ENCODE data around the gene USP13. TPM values are rescaled to one million over a fixed set of nuclear protein-coding genes. Genes with fewer than 3 reads are reported as not detected.

USP13 gene
- total and polyA plus RNA-seq, 3 donors from 2014 or later = 17.6 to 50.3 (median 42.0) TPM

DNA sequence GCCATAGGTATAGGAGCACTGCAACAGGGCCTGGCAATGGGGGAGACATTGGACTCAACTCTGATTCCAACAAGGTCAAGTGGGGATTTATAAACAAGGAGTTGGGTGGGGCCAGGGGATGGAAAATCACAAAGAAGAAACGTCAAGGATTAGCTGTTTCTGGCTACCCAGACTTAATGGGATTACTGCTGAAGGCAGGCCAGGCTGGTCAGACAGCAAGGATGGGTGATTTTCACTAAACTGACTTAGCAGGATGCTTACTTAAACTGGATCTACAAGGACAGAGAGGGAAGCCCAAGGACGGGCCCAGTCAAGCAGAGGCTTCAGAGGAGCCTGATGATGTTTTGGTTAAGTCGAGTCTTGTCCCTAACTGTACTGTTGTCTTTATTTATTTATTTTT lies 76.2 kb downstream of the USP13 start:
- no peak for DNase-seq
- no peak overlapping the region for H3K4me3 ChIP-seq
- H3K27ac ChIP-seq = no peak overlapping the region
- no peaks in the 10 kb centered on the region for H3K27me3 ChIP-seq
- H3K9me3 ChIP-seq = no peaks in the 10 kb centered on the region
- TF ChIP-seq, protein P1, sequence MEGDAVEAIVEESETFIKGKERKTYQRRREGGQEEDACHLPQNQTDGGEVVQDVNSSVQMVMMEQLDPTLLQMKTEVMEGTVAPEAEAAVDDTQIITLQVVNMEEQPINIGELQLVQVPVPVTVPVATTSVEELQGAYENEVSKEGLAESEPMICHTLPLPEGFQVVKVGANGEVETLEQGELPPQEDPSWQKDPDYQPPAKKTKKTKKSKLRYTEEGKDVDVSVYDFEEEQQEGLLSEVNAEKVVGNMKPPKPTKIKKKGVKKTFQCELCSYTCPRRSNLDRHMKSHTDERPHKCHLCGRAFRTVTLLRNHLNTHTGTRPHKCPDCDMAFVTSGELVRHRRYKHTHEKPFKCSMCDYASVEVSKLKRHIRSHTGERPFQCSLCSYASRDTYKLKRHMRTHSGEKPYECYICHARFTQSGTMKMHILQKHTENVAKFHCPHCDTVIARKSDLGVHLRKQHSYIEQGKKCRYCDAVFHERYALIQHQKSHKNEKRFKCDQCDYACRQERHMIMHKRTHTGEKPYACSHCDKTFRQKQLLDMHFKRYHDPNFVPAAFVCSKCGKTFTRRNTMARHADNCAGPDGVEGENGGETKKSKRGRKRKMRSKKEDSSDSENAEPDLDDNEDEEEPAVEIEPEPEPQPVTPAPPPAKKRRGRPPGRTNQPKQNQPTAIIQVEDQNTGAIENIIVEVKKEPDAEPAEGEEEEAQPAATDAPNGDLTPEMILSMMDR (IDR thresholded peaks at IDR 0.05) = no peak
- no peak for TF ChIP-seq POLR2A (IDR thresholded peaks at IDR 0.05)
- H3K4me1 ChIP-seq = peaks cover 5% of the 10 kb centered on the region
- intact Hi-C loops (cut with DNase I; ENCODE audit: low total_unique reads) = no loop called here
- WGBS, 2 donors = 64 to 69% methylated on average over 3 of the region's 3 CpGs
- no peaks in the 10 kb centered on the region for H3K36me3 ChIP-seq (ENCODE audit: low read depth, missing control alignments)

- Histone ChIP-seq H3K27me3 (no peaks in the 10 kb centered on the region), H3K27ac (no peak overlapping the region), H3K36me3 (ENCODE audit: low read depth, missing control alignments) (no peaks in the 10 kb centered on the region), H3K4me3 (no peak overlapping the region), H3K4me1 (peaks cover 5% of the 10 kb centered on the region), H3K9me3 (no peaks in the 10 kb centered on the region)
- WGBS, 2 donors = 68 to 69% methylated on average over 2 of the region's 2 CpGs
- intact Hi-C loops (cut with DNase I; ENCODE audit: low total_unique reads) = no loop called here
- DNase-seq = no peak
- no peak for TF ChIP-seq POLR2A (IDR thresholded peaks at IDR 0.05)
- TF ChIP-seq, protein P1 (IDR thresholded peaks at IDR 0.05) = no peak
These were observed 77.1 kb downstream of the USP13 start for GRCh38 chr3:179729981-179730380.

- intact Hi-C loops (cut with DNase I; ENCODE audit: low total_unique reads) = no loop called here
- Histone ChIP-seq H3K27ac (no peak overlapping the region), H3K4me3 (no peak overlapping the region), H3K27me3 (no peaks in the 10 kb centered on the region), H3K9me3 (no peaks in the 10 kb centered on the region), H3K4me1 (peaks cover 5% of the 10 kb centered on the region), H3K36me3 (ENCODE audit: low read depth, missing control alignments) (no peaks in the 10 kb centered on the region)
- TF ChIP-seq, protein P1 (IDR thresholded peaks at IDR 0.05) = no peak
- TF ChIP-seq POLR2A (IDR thresholded peaks at IDR 0.05) = no peak
- no peak for DNase-seq
- WGBS, 2 donors = 74 to 91% methylated on average over 3 of the region's 3 CpGs
These were observed 77.7 kb downstream of the USP13 start for GRCh38 chr3:179730506-179730905.

DNA sequence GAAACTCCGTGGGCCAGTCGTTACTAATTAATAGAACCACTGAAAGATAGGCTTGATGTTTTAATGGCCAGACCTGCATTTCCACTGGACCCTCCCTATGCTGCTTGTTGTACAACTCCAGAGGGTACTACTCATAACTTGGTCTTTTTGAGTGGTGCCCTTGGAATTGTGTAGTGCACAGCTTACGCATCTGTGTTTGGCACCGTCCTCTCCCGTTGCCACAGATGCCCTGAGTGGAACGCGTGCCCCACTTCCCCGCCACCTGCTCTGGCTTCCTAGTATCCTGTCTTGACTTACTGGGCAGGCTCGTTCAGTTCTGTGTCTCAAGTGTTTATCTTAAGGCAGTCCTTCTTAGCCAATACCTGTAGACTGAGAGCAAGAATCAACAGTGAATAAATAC lies 78.7 kb downstream of the USP13 start:
- Histone ChIP-seq H3K9me3 (no peaks in the 10 kb centered on the region), H3K27ac (no peak overlapping the region), H3K36me3 (ENCODE audit: low read depth, missing control alignments) (no peaks in the 10 kb centered on the region), H3K4me1 (no peaks in the 10 kb centered on the region), H3K27me3 (no peaks in the 10 kb centered on the region), H3K4me3 (no peak overlapping the region)
- no peak for DNase-seq
- WGBS, 2 donors = 92 to 97% methylated on average over 9 of the region's 9 CpGs
- TF ChIP-seq, protein P1 (IDR thresholded peaks at IDR 0.05) = no peak
- TF ChIP-seq POLR2A (IDR thresholded peaks at IDR 0.05) = no peak
- intact Hi-C loops (cut with DNase I; ENCODE audit: low total_unique reads) = no loop called here

GRCh38 chr3:179732661-179733348 lies 80.0 kb downstream of the USP13 start:
- no peak for DNase-seq
- H3K4me3 ChIP-seq = no peak overlapping the region
- H3K4me1 ChIP-seq = no peaks in the 10 kb centered on the region
- H3K27me3 ChIP-seq = no peaks in the 10 kb centered on the region
- no peaks in the 10 kb centered on the region for H3K9me3 ChIP-seq
- no peak overlapping the region for H3K27ac ChIP-seq
- H3K36me3 ChIP-seq (ENCODE audit: low read depth, missing control alignments) = no peaks in the 10 kb centered on the region
- 85 to 86% methylated on average over 6 to 7 of the region's 7 CpGs for WGBS, 2 donors
- TF ChIP-seq, protein P1 (IDR thresholded peaks at IDR 0.05) = no peak
- no peak for TF ChIP-seq POLR2A (IDR thresholded peaks at IDR 0.05)
- intact Hi-C loops (cut with DNase I; ENCODE audit: low total_unique reads) = no loop called here

Measured in testis (tissue), 3 donors.